Keratinocyte (primary cell): ENCODE results near the gene TMEM30A. TPM values are rescaled to one million over a fixed set of nuclear protein-coding genes. Genes with fewer than 3 reads are reported as not detected.

Experiments used
- DNase-seq: peaks from one replicate; pipeline ENCODE4 v3.0.0-alpha.2; 2011; ENCODE audit warnings: low read depth, missing footprints, low spot score
- FAIRE-seq: peaks from 2 replicates; lab custom pipeline; 2011; peaks lifted over from hg19 to GRCh38; lab: Jason Lieb, UNC
- H2AFZ ChIP-seq: 2 replicates; pipeline ENCODE4 v1.6.0; 2012; ENCODE audit warnings: low read length, control low read depth, inconsistent platforms; ENCODE audit not compliant: control insufficient read depth
- H3K27ac ChIP-seq: 2 replicates; pipeline ENCODE4 v1.5.1; 2011; ENCODE audit warnings: low read length; ENCODE audit not compliant: control insufficient read depth, insufficient read depth
- H3K27me3 ChIP-seq: 3 replicates; pipeline ENCODE4 v1.6.0; 2011; ENCODE audit warnings: low read length; ENCODE audit not compliant: control insufficient read depth, insufficient read depth; ENCODE audit errors: extremely low read depth
- H3K36me3 ChIP-seq, 2 experiments: 2 replicates in 1 of 2; 3 replicates in 1 of 2; pipeline ENCODE4 v1.5.1; 2011; ENCODE audit warnings: low read length in 2 of 2, mild to moderate bottlenecking in 1 of 2; ENCODE audit not compliant: control insufficient read depth in 2 of 2, insufficient read depth in 2 of 2; ENCODE audit errors: extremely low read depth in 1 of 2
- H3K4me1 ChIP-seq: 3 replicates; pipeline ENCODE4 v1.5.1; 2011; ENCODE audit warnings: low read length; ENCODE audit not compliant: control insufficient read depth, insufficient read depth; ENCODE audit errors: extremely low read depth
- H3K4me2 ChIP-seq: 3 replicates; pipeline ENCODE4 v1.6.0; 2011; ENCODE audit warnings: low read depth, low read length; ENCODE audit not compliant: control insufficient read depth, insufficient read depth; ENCODE audit errors: extremely low read depth
- H3K4me3 ChIP-seq, 3 experiments: fragments of 200-600 bp in 1 of 3; sonication (generic) in 1 of 3; 2 replicates in 2 of 3; 3 replicates in 1 of 3; pipeline ENCODE4 v1.5.1; 2011 to 2016; ENCODE audit warnings: low read length in 3 of 3, mild to moderate bottlenecking in 3 of 3, control low read depth in 2 of 3, inconsistent platforms in 1 of 3, low read depth in 1 of 3, mixed read lengths in 1 of 3, mixed run types in 1 of 3, moderate library complexity in 1 of 3; ENCODE audit not compliant: control insufficient read depth in 2 of 3, insufficient read depth in 2 of 3; ENCODE audit errors: extremely low read depth in 1 of 3
- H3K79me2 ChIP-seq: 2 replicates; pipeline ENCODE4 v1.6.0; 2012; ENCODE audit warnings: low read length; ENCODE audit not compliant: control insufficient read depth, insufficient read depth
- H3K9ac ChIP-seq: 3 replicates; pipeline ENCODE4 v1.6.0; 2011; ENCODE audit warnings: low read length; ENCODE audit not compliant: control insufficient read depth, insufficient read depth; ENCODE audit errors: extremely low read depth
- H3K9me1 ChIP-seq: 3 replicates; pipeline ENCODE4 v1.6.0; 2011; ENCODE audit warnings: low read length; ENCODE audit not compliant: control insufficient read depth, insufficient read depth; ENCODE audit errors: extremely low read depth
- H3K9me3 ChIP-seq: 2 replicates; pipeline ENCODE4 v1.5.1; 2012; ENCODE audit warnings: low read depth, low read length; ENCODE audit not compliant: control insufficient read depth
- H4K20me1 ChIP-seq: 3 replicates; pipeline ENCODE4 v1.6.0; 2011; ENCODE audit warnings: low read length; ENCODE audit not compliant: control insufficient read depth, insufficient read depth; ENCODE audit errors: extremely low read depth
- EZH2 ChIP-seq: IDR thresholded peaks from one replicate; pipeline ENCODE4 v1.6.1; 2012; ENCODE audit warnings: inconsistent platforms, mild to moderate bottlenecking, low read length, moderate library complexity
- dilution Hi-C: fragments of 300-500 bp; cut with MboI; formaldehyde crosslinking; loops from one replicate; pipeline ENCODE4 v1.7.0; 2020; ENCODE audit warnings: low sequenced_read_pairs; ENCODE audit not compliant: extremely low pct_ligation_motif_present
- polyA plus RNA-seq, 5 experiments: library from polyadenylated mRNA; depleted of rRNA in 3 of 5; stranded (reverse) in 3 of 5; stranded (forward) in 1 of 5; unstranded in 1 of 5; fragments of >200 nt; gene quantifications; 1 replicate in 1 of 5; 2 replicates in 3 of 5; 3 replicates in 1 of 5; pipeline versions ENCODE4 v1.2.1 to v1.2.3, GENCODE V29; 2011 to 2012; ENCODE audit warnings: missing spikeins in 2 of 5, low read depth in 1 of 5, low replicate concordance in 1 of 5
- TF ChIP-seq, protein P1 (sequence below), 3 experiments: IDR thresholded peaks in 1 of 3; conservative IDR thresholded peaks in 1 of 3; optimal IDR thresholded peaks in 1 of 3; 2 replicates in 2 of 3; 3 replicates in 1 of 3; pipeline versions ENCODE3 to v1.5.1; 2011; ENCODE audit warnings: low read length in 3 of 3, mild to moderate bottlenecking in 3 of 3, moderate library complexity in 2 of 3, control low read depth in 1 of 3, inconsistent platforms in 1 of 3; ENCODE audit not compliant: insufficient read depth in 2 of 3; ENCODE audit errors: extremely low read depth in 1 of 3

TMEM30A gene
- polyA plus RNA-seq, 1 donor (not counting 4 experiments of a cell fraction or from before 2014, with no cell fraction given), result 50.2 TPM

DNA sequence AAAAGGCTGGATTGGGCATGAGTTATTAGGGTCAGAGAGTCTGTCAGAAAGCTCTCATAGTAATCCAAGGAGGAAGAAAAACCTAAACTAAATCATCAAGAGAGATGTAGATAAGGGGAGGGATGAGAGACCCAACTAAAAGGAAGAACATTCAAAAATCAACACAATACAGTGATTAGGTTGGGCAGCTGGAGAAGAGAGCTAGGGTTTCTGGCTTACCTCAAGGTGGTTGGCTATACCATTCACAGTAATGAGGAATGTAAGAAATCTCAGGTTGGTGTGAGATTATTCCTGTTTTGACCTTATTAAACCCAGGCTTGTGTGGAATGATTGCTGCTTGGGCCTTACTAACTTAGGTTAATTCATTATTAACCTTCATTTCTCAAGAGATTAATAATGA lies 34.8 kb downstream of the TMEM30A start:
- no peak overlapping the region for H2AFZ ChIP-seq
- no peak overlapping the region for H3K27ac ChIP-seq
- H3K9ac ChIP-seq, result no peak overlapping the region
- no peaks in the 10 kb centered on the region for H3K4me1 ChIP-seq
- H3K9me1 ChIP-seq, result no peaks in the 10 kb centered on the region
- H3K9me3 ChIP-seq, result no peaks in the 10 kb centered on the region
- H3K79me2 ChIP-seq, result no peaks in the 10 kb centered on the region
- TF ChIP-seq, protein P1, sequence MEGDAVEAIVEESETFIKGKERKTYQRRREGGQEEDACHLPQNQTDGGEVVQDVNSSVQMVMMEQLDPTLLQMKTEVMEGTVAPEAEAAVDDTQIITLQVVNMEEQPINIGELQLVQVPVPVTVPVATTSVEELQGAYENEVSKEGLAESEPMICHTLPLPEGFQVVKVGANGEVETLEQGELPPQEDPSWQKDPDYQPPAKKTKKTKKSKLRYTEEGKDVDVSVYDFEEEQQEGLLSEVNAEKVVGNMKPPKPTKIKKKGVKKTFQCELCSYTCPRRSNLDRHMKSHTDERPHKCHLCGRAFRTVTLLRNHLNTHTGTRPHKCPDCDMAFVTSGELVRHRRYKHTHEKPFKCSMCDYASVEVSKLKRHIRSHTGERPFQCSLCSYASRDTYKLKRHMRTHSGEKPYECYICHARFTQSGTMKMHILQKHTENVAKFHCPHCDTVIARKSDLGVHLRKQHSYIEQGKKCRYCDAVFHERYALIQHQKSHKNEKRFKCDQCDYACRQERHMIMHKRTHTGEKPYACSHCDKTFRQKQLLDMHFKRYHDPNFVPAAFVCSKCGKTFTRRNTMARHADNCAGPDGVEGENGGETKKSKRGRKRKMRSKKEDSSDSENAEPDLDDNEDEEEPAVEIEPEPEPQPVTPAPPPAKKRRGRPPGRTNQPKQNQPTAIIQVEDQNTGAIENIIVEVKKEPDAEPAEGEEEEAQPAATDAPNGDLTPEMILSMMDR (optimal IDR thresholded peaks at IDR 0.05 in 1 of 3, IDR thresholded peaks at IDR 0.05 in 1 of 3, conservative IDR thresholded peaks at IDR 0.05 in 1 of 3; ENCODE audit: extremely low read depth in 1 of 3, insufficient read depth in 2 of 3, low read length in 3 of 3), result no peak
- TF ChIP-seq EZH2, result no peak
- no peak overlapping the region for H3K4me3 ChIP-seq
- dilution Hi-C loops, result no loop called here
- H3K27me3 ChIP-seq, result no peaks in the 10 kb centered on the region
- no peaks in the 10 kb centered on the region for H4K20me1 ChIP-seq
- DNase-seq, result no peak
- H3K36me3 ChIP-seq, result peaks cover 0 to 4% of the 10 kb centered on the region in 2 experiments
- FAIRE-seq, result no peak
- H3K4me2 ChIP-seq, result no peak overlapping the region

DNA sequence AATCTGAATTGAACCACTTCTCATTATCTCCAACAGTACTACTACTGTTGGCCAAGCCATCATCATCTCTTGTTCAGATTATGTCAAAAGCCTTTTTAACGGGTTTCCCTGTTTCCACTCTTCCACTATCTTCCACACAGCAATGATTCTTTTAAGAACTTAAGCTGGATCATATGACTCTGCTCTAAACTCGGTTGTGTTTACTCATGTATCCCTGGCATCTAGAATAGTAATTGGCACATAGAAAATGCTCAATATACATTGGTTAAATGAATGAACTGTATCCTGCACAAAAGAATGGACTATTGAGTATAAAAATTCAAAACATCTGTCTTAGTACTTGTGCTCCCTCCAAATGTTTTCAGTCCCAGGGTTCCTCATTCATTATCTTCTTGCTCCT lies 38.2 kb downstream of the TMEM30A start:
- no peaks in the 10 kb centered on the region for H3K9me3 ChIP-seq
- peaks cover 22% of the 10 kb centered on the region for H3K79me2 ChIP-seq
- DNase-seq, result no peak
- H3K9ac ChIP-seq, result no peak overlapping the region
- H3K36me3 ChIP-seq, result peaks cover 0 to 2% of the 10 kb centered on the region in 2 experiments
- H3K4me1 ChIP-seq, result peaks cover 5% of the 10 kb centered on the region
- H3K9me1 ChIP-seq, result no peaks in the 10 kb centered on the region
- no peak overlapping the region for H3K4me2 ChIP-seq
- H2AFZ ChIP-seq, result no peak overlapping the region
- dilution Hi-C loops, result no loop called here
- no peak for TF ChIP-seq EZH2
- TF ChIP-seq, protein P1 (optimal IDR thresholded peaks at IDR 0.05 in 1 of 3, IDR thresholded peaks at IDR 0.05 in 1 of 3, conservative IDR thresholded peaks at IDR 0.05 in 1 of 3; ENCODE audit: extremely low read depth in 1 of 3, insufficient read depth in 2 of 3, low read length in 3 of 3), result no peak
- no peaks in the 10 kb centered on the region for H3K27me3 ChIP-seq
- no peak overlapping the region for H3K4me3 ChIP-seq
- H3K27ac ChIP-seq, result no peak overlapping the region
- H4K20me1 ChIP-seq, result no peaks in the 10 kb centered on the region
- FAIRE-seq, result no peak
